T-helper 2 cell (primary cell): ENCODE data around the gene MXD4.

ENCODE experiments used
- DNase-seq, 5 experiments: peaks; one replicate each; pipeline versions ENCODE4 v3.0.0 to v3.0.0-alpha.2; 2012 to 2022
- total RNA-seq, 2 donors: gene quantifications; one replicate each; lab custom pipeline; 2026; lab: John Stamatoyannopoulos, UW

The MXD4 gene
- total RNA-seq = 90.4 to 128 reads per million in 2 donors

GRCh38 chr4:2261853-2262144 is at the start of gene MXD4:
MXD4 (minus strand) TSS chr4:2262109; CDS start chr4:2261980, 129 bp downstream.
- no peak for DNase-seq

- no peak for DNase-seq
These were observed 45.0 kb upstream of the MXD4 start for GRCh38 chr4:2306773-2307410.

GRCh38 chr4:2305766-2306501 is 44.0 kb upstream of the MXD4 start:
- no peak for DNase-seq

- DNase-seq = no peak
These were observed 43.1 kb upstream of the MXD4 start for GRCh38 chr4:2304877-2305561.

GRCh38 chr4:2304321-2304876 is 42.5 kb upstream of the MXD4 start:
- DNase-seq = no peak

GRCh38 chr4:2303686-2304320 is 41.9 kb upstream of the MXD4 start:
- no peak for DNase-seq

GRCh38 chr4:2303121-2303685 is 41.3 kb upstream of the MXD4 start:
- DNase-seq = no peak

GRCh38 chr4:2302387-2303119 is 40.6 kb upstream of the MXD4 start:
- no peak for DNase-seq

- DNase-seq = no peak
These were observed 39.9 kb upstream of the MXD4 start for GRCh38 chr4:2301806-2302205.

GRCh38 chr4:2301225-2301642 is 39.3 kb upstream of the MXD4 start:
- DNase-seq = no peak

GRCh38 chr4:2300431-2301224 is 38.7 kb upstream of the MXD4 start:
- no peak for DNase-seq

GRCh38 chr4:2299794-2300193 is 37.9 kb upstream of the MXD4 start:
- no peak for DNase-seq

- no peak for DNase-seq
These were observed 36.7 kb upstream of the MXD4 start for GRCh38 chr4:2298532-2298991.

GRCh38 chr4:2297606-2298531 is 36.0 kb upstream of the MXD4 start:
- no peak for DNase-seq

GRCh38 chr4:2296631-2297601 is 35.0 kb upstream of the MXD4 start:
- no peak for DNase-seq

- DNase-seq = no peak
These were observed 34.1 kb upstream of the MXD4 start for GRCh38 chr4:2295900-2296442.

- DNase-seq = no peak
These were observed 33.6 kb upstream of the MXD4 start for GRCh38 chr4:2295500-2295899.

- DNase-seq = no peak
These were observed 30.8 kb upstream of the MXD4 start for GRCh38 chr4:2292646-2293108.
